ENCODE results near the gene TRABD2A. TPM values are rescaled to one million over a fixed set of nuclear protein-coding genes. Genes with fewer than 3 reads are reported as not detected.

TRABD2A gene
- total RNA-seq, 2 experiments from 2014 or later = 1.6 to 1.9 TPM

DNA sequence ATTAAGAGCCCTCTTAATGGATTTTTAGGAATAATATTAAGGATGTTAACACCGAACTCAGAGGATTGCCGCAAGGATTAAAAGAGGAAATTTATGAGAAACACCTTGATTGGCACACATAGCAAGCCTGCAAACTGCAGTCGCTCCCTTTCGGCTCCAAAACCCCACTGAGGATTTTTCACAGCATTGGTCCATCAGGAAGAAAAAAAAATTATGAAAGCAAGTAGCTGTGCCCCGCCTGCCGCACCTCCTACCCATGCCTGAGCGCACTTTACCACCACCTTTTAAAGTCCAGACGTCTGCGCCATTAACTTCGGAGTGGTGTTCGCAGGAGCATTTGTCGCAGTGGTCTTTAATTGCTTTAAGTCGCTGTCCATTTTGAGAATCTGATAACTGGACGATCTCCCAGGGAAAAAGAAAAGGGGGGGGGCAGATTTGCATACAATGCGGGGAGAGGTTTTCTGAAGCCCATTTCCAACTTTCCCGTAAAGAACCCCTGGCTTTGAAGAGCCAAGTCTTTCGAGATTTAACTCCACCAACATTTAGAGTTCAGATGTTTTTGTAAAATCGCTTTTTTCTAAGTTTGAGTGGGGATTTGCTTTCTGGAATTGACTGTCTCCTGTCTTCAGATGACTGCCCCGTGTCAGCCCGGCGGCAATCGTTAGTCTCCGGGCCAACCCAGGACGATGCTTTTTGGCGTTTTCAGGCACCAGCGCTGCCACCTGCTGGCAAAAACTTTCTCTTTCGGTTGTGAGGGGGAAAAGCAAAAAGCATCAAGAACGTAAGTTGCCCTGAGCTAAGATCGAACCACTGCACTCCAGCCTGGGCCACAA lies 913 bp upstream of the TRABD2A start:
- POLR2A ChIA-PET = interaction anchor here (0.7 to 1.2 kb wide), 3 partner anchors 17 to 57 kb away, joined by 3 to 7 read pairs (median 4); no protein-coding TSS in a partner anchor
- H3K79me2 ChIP-seq (ENCODE audit: insufficient read depth, low read depth, low read length) = no peaks in the 10 kb centered on the region
- no TSS peak for BruUV-seq (replicated peaks)
- CTCF ChIA-PET (ENCODE audit: unreplicated experiment) = no interaction called here
- intact Hi-C loops (cut with micrococcal nuclease; ENCODE audit: unreplicated experiment) = no loop called here
- no peaks in the 10 kb centered on the region for H4K20me1 ChIP-seq (ENCODE audit: insufficient read depth, low read length)
- no peaks in the 10 kb centered on the region for H3K9me3 ChIP-seq (ENCODE audit: low read length)
- no peaks in the 10 kb centered on the region for H3K36me3 ChIP-seq (ENCODE audit: insufficient read depth, low read length)
- peak; percentile 84 for DNase-seq (ENCODE audit: low spot score)
- H3K27ac ChIP-seq (ENCODE audit: low read depth, low read length, poor library complexity, severe bottlenecking) = no peak overlapping the region
- H3K4me1 ChIP-seq (ENCODE audit: insufficient read depth, low read length, poor library complexity, severe bottlenecking) = peaks cover 17% of the 10 kb centered on the region
- H3K9me2 ChIP-seq (ENCODE audit: insufficient read depth, low read length) = no peaks in the 10 kb centered on the region
- peak overlapping the region; percentile 66 for H3K4me3 ChIP-seq (ENCODE audit: low read depth, low read length, poor library complexity, severe bottlenecking)
- peak overlapping the region; percentile 93 for H3K4me2 ChIP-seq (ENCODE audit: low read length)
- peak overlapping the region; percentile 88 for H2AFZ ChIP-seq (ENCODE audit: low read length)
- TF ChIP-seq CTCF (conservative IDR thresholded peaks at IDR 0.05; ENCODE audit: low read length) = peak; percentile 91
- peak; percentile 91; the same call in 1 of the 2 replicates for TF ChIP-seq EZH2phosphoT487 (IDR thresholded peaks at IDR 0.05; ENCODE audit: borderline replicate concordance, low read depth, low read length)

DNA sequence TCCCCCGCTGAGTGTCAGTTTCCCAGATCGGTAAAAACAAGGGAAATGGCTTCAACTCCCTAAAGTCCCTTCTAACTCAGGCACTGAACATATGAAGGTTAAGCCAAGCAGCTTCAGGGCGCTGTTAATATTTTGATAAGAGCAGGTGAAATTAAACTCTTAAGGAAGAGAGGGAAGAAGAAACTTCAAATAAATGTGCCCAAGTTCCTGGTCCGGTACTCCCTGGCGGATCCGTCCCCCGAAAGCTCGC lies 564 bp downstream of the TRABD2A start:
- Histone ChIP-seq H3K9me3 (ENCODE audit: low read length) (no peaks in the 10 kb centered on the region), H3K36me3 (ENCODE audit: insufficient read depth, low read length) (no peaks in the 10 kb centered on the region), H3K4me1 (ENCODE audit: insufficient read depth, low read length, poor library complexity, severe bottlenecking) (peaks cover 17% of the 10 kb centered on the region), H3K27ac (ENCODE audit: low read depth, low read length, poor library complexity, severe bottlenecking) (no peak overlapping the region), H3K9me2 (ENCODE audit: insufficient read depth, low read length) (no peaks in the 10 kb centered on the region), H4K20me1 (ENCODE audit: insufficient read depth, low read length) (no peaks in the 10 kb centered on the region), H3K4me2 (ENCODE audit: low read length) (peak overlapping the region; percentile 93), H3K79me2 (ENCODE audit: insufficient read depth, low read depth, low read length) (no peaks in the 10 kb centered on the region), H3K4me3 (ENCODE audit: low read depth, low read length, poor library complexity, severe bottlenecking) (peak overlapping the region; percentile 66), H2AFZ (ENCODE audit: low read length) (no peak overlapping the region)
- ChIA-PET POLR2A (no interaction called here), CTCF (ENCODE audit: unreplicated experiment) (no interaction called here)
- intact Hi-C loops (cut with micrococcal nuclease; ENCODE audit: unreplicated experiment) = no loop called here
- BruUV-seq (replicated peaks) = no TSS peak
- TF ChIP-seq EZH2phosphoT487 (IDR thresholded peaks at IDR 0.05; ENCODE audit: borderline replicate concordance, low read depth, low read length) (no peak; the same call in 1 of the 2 replicates), CTCF (conservative IDR thresholded peaks at IDR 0.05; ENCODE audit: low read length) (no peak)
- no peak for DNase-seq (ENCODE audit: low spot score)
